HCT116 (cell line): ENCODE data around the gene TNN. TPM values are rescaled to one million over a fixed set of nuclear protein-coding genes. Genes with fewer than 3 reads are reported as not detected.

Experiments used
- ATAC-seq: fragments of 200-7000 bp; cut with Tn5 transposase; 2 replicates; pipeline ENCODE4 v1.9.1; 2020; ENCODE audit warnings: mild to moderate bottlenecking, moderate library complexity
- BruUV-seq: library from RNA; stranded (reverse); fragments of 400-500 nt; replicated peaks from 2 replicates; lab custom pipeline; 2021; lab: Mats Ljungman, UMichigan
- CTCF ChIA-PET: fragments of 300-600 bp; sonication (Branson Sonifier 250); formaldehyde crosslinking; loops from one replicate; lab custom pipeline; 2021; ENCODE audit warnings: antibody characterized with exemption; lab: Charles Lee
- POLR2A ChIA-PET: fragments of 300-600, 350-600 bp; sonication (Branson Sonifier 250); formaldehyde crosslinking; loops from one replicate; lab custom pipeline; 2021; ENCODE audit warnings: antibody characterized with exemption; lab: Charles Lee
- RAD21 ChIA-PET, 2 experiments: fragments of 300-600 bp; sonication (Branson Sonifier 250); formaldehyde crosslinking; loops; one replicate each; lab custom pipeline; 2023; ENCODE audit warnings: low total read pairs in 2 of 2; ENCODE audit not compliant: uncharacterized antibody in 2 of 2, unreplicated experiment in 2 of 2, low non-redundant PET in 1 of 2; lab: Charles Lee
- DNase-seq: peaks from one replicate; pipeline ENCODE4 v3.0.0-alpha.2; 2010; ENCODE audit warnings: low read depth, low spot score
- H2AFZ ChIP-seq: fragments of 200-600 bp; shearing (Covaris generic), sonication (generic); 2 replicates; pipeline ENCODE4 v1.6.1; 2017; ENCODE audit warnings: low read depth, mixed run types, mixed read lengths, antibody characterized with exemption, low read length; ENCODE audit not compliant: poor library complexity, severe bottlenecking
- H3K27ac ChIP-seq: 2 replicates; pipeline ENCODE4 v1.5.1; 2012; ENCODE audit warnings: low read depth, low read length
- H3K27me3 ChIP-seq: fragments of 200-600 bp; sonication (generic); 2 replicates; pipeline ENCODE4 v1.6.1; 2016; ENCODE audit warnings: mixed run types, low read length, mixed read lengths; ENCODE audit not compliant: insufficient read depth
- H3K36me3 ChIP-seq, 2 experiments: fragments of 200-500 bp in 1 of 2; fragments of 200-600 bp in 1 of 2; sonication (Bioruptor generic) in 1 of 2; sonication (generic) in 1 of 2; 2 replicates each; pipeline versions ENCODE4 v1.5.1 to v1.6.1; 2014 to 2016; ENCODE audit warnings: low read length in 2 of 2, inconsistent platforms in 1 of 2, mixed read lengths in 1 of 2, mixed run types in 1 of 2; ENCODE audit not compliant: insufficient read depth in 2 of 2, control insufficient read depth in 1 of 2
- H3K4me1 ChIP-seq, 2 experiments: fragments of 200-600 bp in 1 of 2; sonication (generic) in 1 of 2; 2 replicates each; pipeline versions ENCODE4 v1.5.1 to v1.6.1; 2012 to 2017; ENCODE audit warnings: low read length in 2 of 2, inconsistent platforms in 1 of 2, mild to moderate bottlenecking in 1 of 2, mixed read lengths in 1 of 2, mixed run types in 1 of 2, moderate library complexity in 1 of 2; ENCODE audit not compliant: insufficient read depth in 2 of 2, control insufficient read depth in 1 of 2
- H3K4me2 ChIP-seq: fragments of 200-600 bp; sonication (generic); 2 replicates; pipeline ENCODE4 v1.6.1; 2017; ENCODE audit warnings: mixed run types, low read length, mixed read lengths
- H3K4me3 ChIP-seq, 2 experiments: fragments of 200-600 bp in 1 of 2; sonication (generic) in 1 of 2; replicated peaks in 1 of 2; 2 replicates each; pipeline ENCODE4 v1.5.1; 2011 to 2016; ENCODE audit warnings: low read length in 2 of 2, control low read depth in 1 of 2, low read depth in 1 of 2, mild to moderate bottlenecking in 1 of 2, mixed read lengths in 1 of 2, mixed run types in 1 of 2
- H3K79me2 ChIP-seq: fragments of 200-600 bp; sonication (generic); 2 replicates; pipeline ENCODE4 v1.6.1; 2017; ENCODE audit warnings: mild to moderate bottlenecking, mixed run types, low read length, moderate library complexity, mixed read lengths; ENCODE audit not compliant: insufficient read depth
- H3K9ac ChIP-seq: fragments of 200-600 bp; sonication (generic); 2 replicates; pipeline ENCODE4 v1.6.1; 2016; ENCODE audit warnings: low read length, mixed read lengths
- H3K9me2 ChIP-seq: fragments of 200-600 bp; sonication (generic), shearing (Covaris generic); 2 replicates; pipeline ENCODE4 v1.6.1; 2017; ENCODE audit warnings: mixed run types, mild to moderate bottlenecking, moderate library complexity; ENCODE audit not compliant: insufficient read depth
- H3K9me3 ChIP-seq, 2 experiments: fragments of 200-500 bp in 1 of 2; fragments of 200-600 bp in 1 of 2; sonication (Bioruptor generic) in 1 of 2; sonication (generic) in 1 of 2; 2 replicates each; pipeline ENCODE4 v1.6.1; 2014 to 2017; ENCODE audit warnings: low read length in 2 of 2, mixed read lengths in 2 of 2, inconsistent platforms in 1 of 2, low read depth in 1 of 2, mild to moderate bottlenecking in 1 of 2, mixed run types in 1 of 2, moderate library complexity in 1 of 2; ENCODE audit not compliant: control insufficient read depth in 1 of 2, insufficient read depth in 1 of 2
- H4K20me1 ChIP-seq: fragments of 200-600 bp; sonication (generic), shearing (Covaris generic); 2 replicates; pipeline ENCODE4 v1.6.1; 2017; ENCODE audit warnings: mixed run types, mild to moderate bottlenecking, moderate library complexity; ENCODE audit not compliant: insufficient read depth
- JUND ChIP-seq: IDR thresholded peaks from 2 replicates; pipeline ENCODE4 v1.6.1; 2012
- POLR2A ChIP-seq: IDR thresholded peaks from 2 replicates; pipeline ENCODE4 v1.7.0; 2011; ENCODE audit warnings: borderline replicate concordance; ENCODE audit not compliant: insufficient read depth, insufficient read length; ENCODE audit errors: extremely low read depth
- POLR2AphosphoS5 ChIP-seq: IDR thresholded peaks from 2 replicates; pipeline ENCODE4 v1.6.1; 2011; ENCODE audit warnings: mild to moderate bottlenecking, low read depth, low read length, moderate library complexity
- SIN3A ChIP-seq: IDR thresholded peaks from 2 replicates; pipeline ENCODE4 v1.6.1; 2012; ENCODE audit warnings: low read depth
- intact Hi-C: fragments of 100-400 bp; cut with micrococcal nuclease; formaldehyde crosslinking; loops from 2 replicates; pipeline ENCODE4 v1.10.0; 2022
- total RNA-seq: library from RNA; stranded (reverse); gene quantifications from one replicate; pipeline ENCODE4 v1.2.1, GENCODE V29; 2021; ENCODE audit not compliant: unreplicated experiment
- TF ChIP-seq, protein P1 (sequence below): IDR thresholded peaks from 2 replicates; pipeline ENCODE4 v1.6.1; 2012; ENCODE audit warnings: low read depth
- TF ChIP-seq, protein P2 (sequence below): IDR thresholded peaks from 2 replicates; pipeline ENCODE4 v1.6.1; 2011; ENCODE audit warnings: mild to moderate bottlenecking, low read length, moderate library complexity; ENCODE audit not compliant: insufficient replicate concordance; ENCODE audit errors: extremely low read depth

Gene TNN
- total RNA-seq, 1 experiment from 2014 or later = not detected

DNA sequence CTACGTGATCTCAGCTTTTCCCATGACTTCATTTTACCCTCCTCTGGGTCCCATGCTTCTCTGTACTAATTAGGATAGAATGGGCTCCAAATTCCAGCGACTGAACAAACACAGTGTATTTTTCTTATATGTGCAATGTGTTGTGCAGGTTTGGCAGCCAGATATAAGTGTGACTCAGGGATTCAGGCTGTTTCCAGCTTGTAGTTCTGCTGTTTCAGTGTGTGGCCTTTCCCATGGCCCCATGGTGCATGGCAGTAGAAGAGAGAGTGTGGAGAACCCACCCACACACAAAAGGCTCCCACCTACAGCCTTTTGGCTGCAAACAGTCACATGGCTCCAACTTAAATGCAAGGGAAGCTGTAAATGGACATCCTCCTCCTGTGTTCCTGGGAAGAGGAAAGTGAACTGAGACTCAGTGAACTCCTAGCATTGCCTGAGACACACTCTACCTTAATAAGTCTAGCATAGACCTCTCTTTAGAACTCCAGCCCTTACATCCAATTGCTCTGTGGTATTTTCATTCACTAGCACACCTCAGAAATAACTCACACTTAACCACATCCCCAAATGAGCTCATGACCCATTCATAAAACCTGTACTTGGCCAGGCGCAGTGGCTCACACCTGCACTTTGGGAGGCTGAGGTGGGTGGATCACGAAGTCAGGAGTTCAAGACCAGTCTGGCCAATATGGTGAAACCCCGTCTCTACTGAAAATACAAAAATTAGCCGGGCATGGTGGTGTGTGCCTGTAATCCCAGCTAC is 66.2 kb downstream of the TNN start:
- no peak for DNase-seq
- Histone ChIP-seq H3K4me2 (no peak overlapping the region), H3K79me2 (no peaks in the 10 kb centered on the region), H3K9me3 (no peaks in the 10 kb centered on the region), H3K36me3 (no peaks in the 10 kb centered on the region), H4K20me1 (no peaks in the 10 kb centered on the region), H3K4me1 (peaks cover 0 to 8% of the 10 kb centered on the region in 2 experiments; a peak in 1 of 4 replicates), H3K27me3 (peaks cover 7% of the 10 kb centered on the region), H3K9me2 (no peaks in the 10 kb centered on the region), H3K27ac (no peak overlapping the region), H3K9ac (no peak overlapping the region), H2AFZ (no peak overlapping the region)
- ChIA-PET CTCF (interaction anchor here (1.0 to 1.2 kb wide), 3 partner anchors 9 to 21 kb away, joined by 3 to 4 read pairs (median 3); no protein-coding TSS in a partner anchor), RAD21 (no interaction called here), POLR2A (no interaction called here)
- BruUV-seq = no TSS peak
- no peak for ATAC-seq
- intact Hi-C loops = no loop called here
- TF ChIP-seq JUND (no peak), POLR2AphosphoS5 (no peak), SIN3A (no peak), POLR2A (no peak)
- TF ChIP-seq, protein P1, sequence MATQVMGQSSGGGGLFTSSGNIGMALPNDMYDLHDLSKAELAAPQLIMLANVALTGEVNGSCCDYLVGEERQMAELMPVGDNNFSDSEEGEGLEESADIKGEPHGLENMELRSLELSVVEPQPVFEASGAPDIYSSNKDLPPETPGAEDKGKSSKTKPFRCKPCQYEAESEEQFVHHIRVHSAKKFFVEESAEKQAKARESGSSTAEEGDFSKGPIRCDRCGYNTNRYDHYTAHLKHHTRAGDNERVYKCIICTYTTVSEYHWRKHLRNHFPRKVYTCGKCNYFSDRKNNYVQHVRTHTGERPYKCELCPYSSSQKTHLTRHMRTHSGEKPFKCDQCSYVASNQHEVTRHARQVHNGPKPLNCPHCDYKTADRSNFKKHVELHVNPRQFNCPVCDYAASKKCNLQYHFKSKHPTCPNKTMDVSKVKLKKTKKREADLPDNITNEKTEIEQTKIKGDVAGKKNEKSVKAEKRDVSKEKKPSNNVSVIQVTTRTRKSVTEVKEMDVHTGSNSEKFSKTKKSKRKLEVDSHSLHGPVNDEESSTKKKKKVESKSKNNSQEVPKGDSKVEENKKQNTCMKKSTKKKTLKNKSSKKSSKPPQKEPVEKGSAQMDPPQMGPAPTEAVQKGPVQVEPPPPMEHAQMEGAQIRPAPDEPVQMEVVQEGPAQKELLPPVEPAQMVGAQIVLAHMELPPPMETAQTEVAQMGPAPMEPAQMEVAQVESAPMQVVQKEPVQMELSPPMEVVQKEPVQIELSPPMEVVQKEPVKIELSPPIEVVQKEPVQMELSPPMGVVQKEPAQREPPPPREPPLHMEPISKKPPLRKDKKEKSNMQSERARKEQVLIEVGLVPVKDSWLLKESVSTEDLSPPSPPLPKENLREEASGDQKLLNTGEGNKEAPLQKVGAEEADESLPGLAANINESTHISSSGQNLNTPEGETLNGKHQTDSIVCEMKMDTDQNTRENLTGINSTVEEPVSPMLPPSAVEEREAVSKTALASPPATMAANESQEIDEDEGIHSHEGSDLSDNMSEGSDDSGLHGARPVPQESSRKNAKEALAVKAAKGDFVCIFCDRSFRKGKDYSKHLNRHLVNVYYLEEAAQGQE = no peak
- TF ChIP-seq, protein P2, sequence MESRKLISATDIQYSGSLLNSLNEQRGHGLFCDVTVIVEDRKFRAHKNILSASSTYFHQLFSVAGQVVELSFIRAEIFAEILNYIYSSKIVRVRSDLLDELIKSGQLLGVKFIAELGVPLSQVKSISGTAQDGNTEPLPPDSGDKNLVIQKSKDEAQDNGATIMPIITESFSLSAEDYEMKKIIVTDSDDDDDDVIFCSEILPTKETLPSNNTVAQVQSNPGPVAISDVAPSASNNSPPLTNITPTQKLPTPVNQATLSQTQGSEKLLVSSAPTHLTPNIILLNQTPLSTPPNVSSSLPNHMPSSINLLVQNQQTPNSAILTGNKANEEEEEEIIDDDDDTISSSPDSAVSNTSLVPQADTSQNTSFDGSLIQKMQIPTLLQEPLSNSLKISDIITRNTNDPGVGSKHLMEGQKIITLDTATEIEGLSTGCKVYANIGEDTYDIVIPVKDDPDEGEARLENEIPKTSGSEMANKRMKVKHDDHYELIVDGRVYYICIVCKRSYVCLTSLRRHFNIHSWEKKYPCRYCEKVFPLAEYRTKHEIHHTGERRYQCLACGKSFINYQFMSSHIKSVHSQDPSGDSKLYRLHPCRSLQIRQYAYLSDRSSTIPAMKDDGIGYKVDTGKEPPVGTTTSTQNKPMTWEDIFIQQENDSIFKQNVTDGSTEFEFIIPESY = no peak
- TF ChIP-seq, all 23 proteins: peak for 0
- H3K4me3 ChIP-seq = no peak overlapping the region
